ENCODE results near the gene GABBR2. TPM values are rescaled to one million over a fixed set of nuclear protein-coding genes. Genes with fewer than 3 reads are reported as not detected.
A peak's percentile ranks its signal among the peaks of the same experiment; 100 is the strongest.

The GABBR2 gene
- total RNA-seq, 1 experiment from 2014 or later = not detected

DNA sequence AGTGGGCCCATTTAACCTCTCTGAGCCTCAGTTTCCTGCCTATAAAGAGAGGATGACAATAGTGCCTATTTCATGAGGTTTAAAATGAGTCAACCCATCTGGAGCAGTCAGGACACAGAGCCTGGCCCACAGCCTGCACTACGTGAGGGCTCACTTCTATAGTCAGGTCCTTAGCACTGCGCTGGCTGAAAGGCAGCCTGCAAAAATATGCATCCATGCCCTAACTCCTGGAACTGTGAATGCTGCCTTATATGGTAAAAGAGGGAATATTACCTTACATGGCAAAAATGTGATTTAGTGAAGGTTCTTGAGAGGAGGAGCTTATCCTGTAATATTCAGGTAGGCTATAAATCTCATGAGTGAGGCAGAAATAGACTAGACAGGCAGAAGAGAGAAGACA is 98.5 kb downstream of the GABBR2 start:
- no peak for TF ChIP-seq CTCF (IDR thresholded peaks at IDR 0.05; ENCODE audit: unreplicated experiment)
- CTCF ChIA-PET = no interaction called here
- intact Hi-C loops (cut with micrococcal nuclease) = no loop called here
- BruUV-seq (replicated peaks) = no TSS peak
- peaks cover 22% of the 10 kb centered on the region for H3K27me3 Mint-ChIP-seq (ENCODE audit: insufficient read depth, unreplicated experiment)
- H3K36me3 Mint-ChIP-seq (ENCODE audit: insufficient read depth, unreplicated experiment) = no peaks in the 10 kb centered on the region
- no peak overlapping the region for H3K27ac Mint-ChIP-seq (ENCODE audit: low read depth, unreplicated experiment)
- POLR2A ChIA-PET = no interaction called here
- peaks cover 6% of the 10 kb centered on the region for H3K4me1 Mint-ChIP-seq (ENCODE audit: insufficient read depth, unreplicated experiment)
- H3K9me3 Mint-ChIP-seq (ENCODE audit: unreplicated experiment) = no peaks in the 10 kb centered on the region
- H3K4me3 Mint-ChIP-seq (ENCODE audit: unreplicated experiment) = no peak overlapping the region
- no peak for DNase-seq (ENCODE audit: unreplicated experiment)

GRCh38 chr9:98609646-98610045 is 99.1 kb downstream of the GABBR2 start:
- Mint-ChIP-seq H3K9me3 (ENCODE audit: unreplicated experiment) (no peaks in the 10 kb centered on the region), H3K36me3 (ENCODE audit: insufficient read depth, unreplicated experiment) (no peaks in the 10 kb centered on the region), H3K27ac (ENCODE audit: low read depth, unreplicated experiment) (no peak overlapping the region), H3K4me1 (ENCODE audit: insufficient read depth, unreplicated experiment) (peaks cover 6% of the 10 kb centered on the region), H3K4me3 (ENCODE audit: unreplicated experiment) (no peak overlapping the region), H3K27me3 (ENCODE audit: insufficient read depth, unreplicated experiment) (peaks cover 16% of the 10 kb centered on the region)
- no peak for DNase-seq (ENCODE audit: unreplicated experiment)
- TF ChIP-seq CTCF (IDR thresholded peaks at IDR 0.05; ENCODE audit: unreplicated experiment) = no peak
- POLR2A ChIA-PET = no interaction called here
- intact Hi-C loops (cut with micrococcal nuclease) = no loop called here
- no TSS peak for BruUV-seq (replicated peaks)
- CTCF ChIA-PET = no interaction called here

GRCh38 chr9:98607787-98608186 is 100.9 kb downstream of the GABBR2 start:
- peak; percentile 35 for DNase-seq (ENCODE audit: unreplicated experiment)
- ChIA-PET POLR2A (interaction anchor here (0.6 to 0.7 kb wide), 2 partner anchors 8 to 152 kb away, joined by 3 read pairs; no protein-coding TSS in a partner anchor), CTCF (interaction anchor here (0.6 to 0.7 kb wide), 2 partner anchors 108 to 315 kb away, joined by 3 read pairs; no protein-coding TSS in a partner anchor)
- no peak overlapping the region for H3K4me3 Mint-ChIP-seq (ENCODE audit: unreplicated experiment)
- intact Hi-C loops (cut with micrococcal nuclease) = no loop called here
- no peaks in the 10 kb centered on the region for H3K9me3 Mint-ChIP-seq (ENCODE audit: unreplicated experiment)
- no peaks in the 10 kb centered on the region for H3K36me3 Mint-ChIP-seq (ENCODE audit: insufficient read depth, unreplicated experiment)
- H3K27me3 Mint-ChIP-seq (ENCODE audit: insufficient read depth, unreplicated experiment) = no peaks in the 10 kb centered on the region
- TF ChIP-seq CTCF (IDR thresholded peaks at IDR 0.05; ENCODE audit: unreplicated experiment) = no peak
- H3K27ac Mint-ChIP-seq (ENCODE audit: low read depth, unreplicated experiment) = no peak overlapping the region
- H3K4me1 Mint-ChIP-seq (ENCODE audit: insufficient read depth, unreplicated experiment) = peaks cover 12% of the 10 kb centered on the region
- no TSS peak for BruUV-seq (replicated peaks)

- no TSS peak for BruUV-seq (replicated peaks)
- Mint-ChIP-seq H3K36me3 (ENCODE audit: insufficient read depth, unreplicated experiment) (no peaks in the 10 kb centered on the region), H3K27ac (ENCODE audit: low read depth, unreplicated experiment) (no peak overlapping the region), H3K4me1 (ENCODE audit: insufficient read depth, unreplicated experiment) (peaks cover 12% of the 10 kb centered on the region), H3K27me3 (ENCODE audit: insufficient read depth, unreplicated experiment) (no peaks in the 10 kb centered on the region), H3K9me3 (ENCODE audit: unreplicated experiment) (no peaks in the 10 kb centered on the region), H3K4me3 (ENCODE audit: unreplicated experiment) (no peak overlapping the region)
- DNase-seq (ENCODE audit: unreplicated experiment) = no peak
- ChIA-PET POLR2A (interaction anchor here (0.7 kb wide), 1 partner anchor 9 kb away, joined by 3 read pairs; no protein-coding TSS in a partner anchor), CTCF (interaction anchor here (0.7 kb wide), 1 partner anchor 314 kb away, joined by 3 read pairs; no protein-coding TSS in a partner anchor)
- intact Hi-C loops (cut with micrococcal nuclease) = no loop called here
- no peak for TF ChIP-seq CTCF (IDR thresholded peaks at IDR 0.05; ENCODE audit: unreplicated experiment)
Measured at GRCh38 chr9:98607152-98607551, 101.6 kb downstream of the GABBR2 start.

Measured in MCF 10A (cell line).